PC-3 (cell line): ENCODE data around the gene TMEM108. TPM values are rescaled to one million over a fixed set of nuclear protein-coding genes. Genes with fewer than 3 reads are reported as not detected.

Experiments used
- ATAC-seq: fragments of 200-7000 bp; cut with Tn5 transposase; 2 replicates; pipeline ENCODE4 v1.9.1; 2020; ENCODE audit warnings: mild to moderate bottlenecking, moderate library complexity
- BruUV-seq: library from RNA; stranded (reverse); fragments of 400-500 nt; replicated peaks from 2 replicates; lab custom pipeline; 2021; lab: Mats Ljungman, UMichigan
- CTCF ChIA-PET: fragments of 300-600 bp; sonication (Branson Sonifier 250); formaldehyde crosslinking; loops from one replicate; lab custom pipeline; 2022; ENCODE audit warnings: antibody characterized with exemption; lab: Charles Lee
- POLR2A ChIA-PET: fragments of 300-600 bp; sonication (Branson Sonifier 250); formaldehyde crosslinking; loops from one replicate; lab custom pipeline; 2022; ENCODE audit warnings: antibody characterized with exemption; ENCODE audit not compliant: unreplicated experiment; lab: Charles Lee
- DNase-seq: peaks from one replicate; pipeline ENCODE4 v3.0.0-alpha.2; 2015
- H2AFZ ChIP-seq: fragments of 300-600 bp; sonication (generic); 2 replicates; pipeline ENCODE4 v1.6.0; 2016; ENCODE audit warnings: antibody characterized with exemption, low read length
- H3F3A ChIP-seq: fragments of 300-600 bp; sonication (generic); one replicate; pipeline ENCODE4 v1.6.0; 2017; ENCODE audit warnings: antibody characterized with exemption, low read length, control low read depth, mild to moderate bottlenecking; ENCODE audit not compliant: unreplicated experiment
- H3K27ac ChIP-seq: fragments of 300-600 bp; sonication (generic); 2 replicates; pipeline ENCODE4 v1.5.1; 2016; ENCODE audit warnings: mild to moderate bottlenecking, low read length
- H3K27me3 ChIP-seq: fragments of 300-600 bp; sonication (generic); 2 replicates; pipeline ENCODE4 v1.6.1; 2016; ENCODE audit warnings: low read length, mixed read lengths
- H3K36me3 ChIP-seq: fragments of 300-600 bp; sonication (generic); 2 replicates; pipeline ENCODE4 v1.6.1; 2016; ENCODE audit warnings: low read depth, mixed run types, low read length, mixed read lengths
- H3K4me1 ChIP-seq: fragments of 300-600 bp; sonication (generic); 2 replicates; pipeline ENCODE4 v1.5.1; 2016; ENCODE audit warnings: low read length; ENCODE audit not compliant: insufficient read depth
- H3K4me2 ChIP-seq: fragments of 300-600 bp; sonication (generic); 2 replicates; pipeline ENCODE4 v1.6.0; 2016; ENCODE audit warnings: low read length
- H3K4me3 ChIP-seq: fragments of 300-600 bp; sonication (generic); 2 replicates; pipeline ENCODE4 v1.5.1; 2016; ENCODE audit warnings: mild to moderate bottlenecking, low read length, mixed read lengths
- H3K79me2 ChIP-seq: fragments of 300-600 bp; sonication (generic); 2 replicates; pipeline ENCODE4 v1.6.1; 2017; ENCODE audit warnings: low read length, mixed read lengths
- H3K9ac ChIP-seq: fragments of 300-600 bp; sonication (generic); 2 replicates; pipeline ENCODE4 v1.6.0; 2016; ENCODE audit warnings: mild to moderate bottlenecking, low read length
- H3K9me2 ChIP-seq: fragments of 300-600 bp; sonication (generic); replicated peaks from 2 replicates; pipeline ENCODE4 v1.6.1; 2016; ENCODE audit warnings: mixed run types, low read length, mixed read lengths
- H3K9me3 ChIP-seq: fragments of 300-600 bp; sonication (generic); 2 replicates; pipeline ENCODE4 v1.6.1; 2016; ENCODE audit warnings: low read length, mixed read lengths
- H4K20me1 ChIP-seq: fragments of 300-600 bp; sonication (generic); 2 replicates; pipeline ENCODE4 v1.6.1; 2016; ENCODE audit warnings: low read length, mixed read lengths
- CTCF ChIP-seq: fragments of 300-600 bp; sonication (generic); conservative IDR thresholded peaks from 2 replicates; pipeline ENCODE4 v1.5.1; 2017; ENCODE audit warnings: antibody characterized with exemption, low read depth, mild to moderate bottlenecking, low read length
- EZH2 ChIP-seq: fragments of 300-600 bp; sonication (generic); IDR thresholded peaks from one replicate; pipeline ENCODE4 v1.6.1; 2017; ENCODE audit warnings: antibody characterized with exemption, mild to moderate bottlenecking, low read length; ENCODE audit not compliant: unreplicated experiment
- EZH2phosphoT487 ChIP-seq: fragments of 300-600 bp; sonication (generic); IDR thresholded peaks from 2 replicates; pipeline ENCODE4 v1.6.1; 2018; ENCODE audit warnings: mild to moderate bottlenecking, antibody characterized with exemption, low read length, borderline replicate concordance
- intact Hi-C: fragments of 100-400 bp; cut with micrococcal nuclease; formaldehyde crosslinking; loops from 2 replicates; pipeline ENCODE4 v1.9.0; 2023
- total RNA-seq: library from RNA; depleted of rRNA; stranded (reverse); fragments of >200 nt; gene quantifications from 2 replicates; pipeline ENCODE4 v1.2.3, GENCODE V29; 2014

The TMEM108 gene
- total RNA-seq, 1 experiment from 2014 or later = not detected

DNA sequence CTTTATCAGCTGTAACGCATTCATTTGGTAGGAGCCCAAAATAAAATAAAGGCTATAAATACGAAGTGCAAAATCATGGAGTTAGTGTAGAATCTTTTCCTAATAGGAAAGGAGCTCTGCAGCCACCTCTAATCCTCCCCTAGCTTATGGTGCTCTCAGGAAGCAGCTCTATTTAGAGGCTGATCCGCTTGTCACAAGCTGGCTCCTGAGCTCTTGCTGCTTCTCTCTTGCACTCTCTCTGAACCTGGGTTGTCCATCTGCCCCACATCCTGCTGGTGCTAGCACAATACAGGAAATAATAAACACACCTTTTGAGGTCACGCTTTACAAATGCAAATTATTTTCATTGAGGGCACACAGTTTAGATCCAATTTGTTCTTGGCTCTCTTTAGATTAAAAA, 324.3 kb downstream of the TMEM108 start:
- no TSS peak for BruUV-seq
- H3K27me3 ChIP-seq = peaks cover 37% of the 10 kb centered on the region
- H3K9me3 ChIP-seq = no peaks in the 10 kb centered on the region
- DNase-seq = no peak
- H3K9me2 ChIP-seq = no peaks in the 10 kb centered on the region
- POLR2A ChIA-PET = no interaction called here
- TF ChIP-seq CTCF (no peak), EZH2 (no peak), EZH2phosphoT487 (no peak)
- no peak overlapping the region for H3K9ac ChIP-seq
- H3K4me1 ChIP-seq = no peaks in the 10 kb centered on the region
- H3K4me2 ChIP-seq = no peak overlapping the region
- no peaks in the 10 kb centered on the region for H3K36me3 ChIP-seq
- intact Hi-C loops = no loop called here
- H3K79me2 ChIP-seq = no peaks in the 10 kb centered on the region
- CTCF ChIA-PET = no interaction called here
- no peaks in the 10 kb centered on the region for H3F3A ChIP-seq
- no peak overlapping the region for H3K4me3 ChIP-seq
- H2AFZ ChIP-seq = no peak overlapping the region
- no peak for ATAC-seq
- no peaks in the 10 kb centered on the region for H4K20me1 ChIP-seq
- H3K27ac ChIP-seq = no peak overlapping the region

DNA sequence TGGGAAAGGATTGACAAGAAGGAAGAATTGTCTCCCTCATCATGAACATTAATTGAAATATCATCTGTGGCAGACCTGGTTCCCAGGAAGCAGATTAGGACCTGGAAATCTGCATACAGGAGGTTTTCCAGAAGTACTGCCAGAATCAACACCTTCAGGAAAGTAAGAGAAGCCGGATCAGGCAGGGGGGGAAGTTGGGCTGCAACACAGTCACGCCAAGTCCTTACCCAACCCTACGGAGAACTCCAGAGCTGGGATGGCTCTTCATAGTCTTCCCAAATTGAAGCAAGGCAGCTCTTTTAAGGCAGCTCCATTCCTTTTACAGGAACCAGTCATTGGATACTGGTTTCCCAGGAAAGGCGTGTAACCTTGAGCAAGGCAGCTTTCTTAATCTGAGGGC, 326.5 kb downstream of the TMEM108 start:
- no peak overlapping the region for H3K4me3 ChIP-seq
- no peaks in the 10 kb centered on the region for H3K79me2 ChIP-seq
- ChIA-PET POLR2A (no interaction called here), CTCF (no interaction called here)
- peaks cover 35% of the 10 kb centered on the region for H3K27me3 ChIP-seq
- ATAC-seq (no peak), DNase-seq (no peak)
- H3K9ac ChIP-seq = no peak overlapping the region
- intact Hi-C loops = no loop called here
- no peaks in the 10 kb centered on the region for H3K9me3 ChIP-seq
- H3K4me2 ChIP-seq = no peak overlapping the region
- no peaks in the 10 kb centered on the region for H3K9me2 ChIP-seq
- H3K4me1 ChIP-seq = no peaks in the 10 kb centered on the region
- H3K36me3 ChIP-seq = no peaks in the 10 kb centered on the region
- no peaks in the 10 kb centered on the region for H4K20me1 ChIP-seq
- no peak overlapping the region for H3K27ac ChIP-seq
- no peak overlapping the region for H2AFZ ChIP-seq
- BruUV-seq = no TSS peak
- TF ChIP-seq EZH2phosphoT487 = no peak
- TF ChIP-seq CTCF = no peak
- no peaks in the 10 kb centered on the region for H3F3A ChIP-seq

GRCh38 chr3:133366921-133367320, 328.7 kb downstream of the TMEM108 start:
- POLR2A ChIA-PET = no interaction called here
- CTCF ChIA-PET = no interaction called here
- intact Hi-C loops = no loop called here

More at GRCh38 chr3:133366921-133367320, 328.7 kb downstream of the TMEM108 start:
- ATAC-seq (no peak), DNase-seq (no peak)
- Histone ChIP-seq H3K36me3 (no peaks in the 10 kb centered on the region), H3K4me1 (no peaks in the 10 kb centered on the region), H3K9me2 (no peaks in the 10 kb centered on the region), H3K27me3 (peaks cover 29% of the 10 kb centered on the region), H3K79me2 (no peaks in the 10 kb centered on the region), H2AFZ (no peak overlapping the region), H4K20me1 (no peaks in the 10 kb centered on the region), H3K4me3 (no peak overlapping the region), H3F3A (no peaks in the 10 kb centered on the region), H3K4me2 (no peak overlapping the region), H3K9ac (no peak overlapping the region), H3K9me3 (no peaks in the 10 kb centered on the region), H3K27ac (no peak overlapping the region)
- BruUV-seq = no TSS peak
- no peak for TF ChIP-seq EZH2
